GM18858 (cell line): Measurements from ENCODE around the gene EHBP1L1.

Experiments used
- ATAC-seq: cut with Tn5 transposase; IDR thresholded peaks from one replicate; pipeline ENCODE4 v1.9.1; 2021; ENCODE audit not compliant: unreplicated experiment

Gene EHBP1L1

GRCh38 chr11:65592858-65593517, 17.1 kb downstream of the EHBP1L1 start:
- no peak for ATAC-seq

- no peak for ATAC-seq
Measured at GRCh38 chr11:65593518-65594414, 17.9 kb downstream of the EHBP1L1 start.

GRCh38 chr11:65595131-65595530, 19.3 kb downstream of the EHBP1L1 start:
- no peak for ATAC-seq

GRCh38 chr11:65595543-65596281, 19.9 kb downstream of the EHBP1L1 start, which contains the start of gene KCNK7:
TSS of gene KCNK7 (minus strand) at chr11:65595800. CDS start at chr11:65595772, 28 bp downstream.
- ATAC-seq: no peak

GRCh38 chr11:65596520-65596919, 20.7 kb downstream of the EHBP1L1 start:
- no peak for ATAC-seq

GRCh38 chr11:65598258-65598699, 22.4 kb downstream of the EHBP1L1 start:
- no peak for ATAC-seq

GRCh38 chr11:65599216-65599954, 23.5 kb downstream of the EHBP1L1 start:
- ATAC-seq: no peak

- no peak for ATAC-seq
Measured at GRCh38 chr11:65599955-65600246, 24.0 kb downstream of the EHBP1L1 start.

- ATAC-seq: no peak
Measured at GRCh38 chr11:65604258-65604657, 28.4 kb downstream of the EHBP1L1 start.

GRCh38 chr11:65606876-65607613, 31.2 kb downstream of the EHBP1L1 start:
- no peak for ATAC-seq

GRCh38 chr11:65607614-65608426, 32.0 kb downstream of the EHBP1L1 start:
- no peak for ATAC-seq

GRCh38 chr11:65609229-65609628, 33.4 kb downstream of the EHBP1L1 start:
- no peak for ATAC-seq

GRCh38 chr11:65609665-65610064, 33.8 kb downstream of the EHBP1L1 start:
- ATAC-seq: no peak

GRCh38 chr11:65610404-65610803, 34.6 kb downstream of the EHBP1L1 start:
- no peak for ATAC-seq

GRCh38 chr11:65611028-65611757, 35.3 kb downstream of the EHBP1L1 start:
- no peak for ATAC-seq

- no peak for ATAC-seq
Measured at GRCh38 chr11:65611758-65612603, 36.1 kb downstream of the EHBP1L1 start.

- no peak for ATAC-seq
Measured at GRCh38 chr11:65612691-65613090, 36.8 kb downstream of the EHBP1L1 start.
